HG02642 (cell line): ENCODE results near the gene KLK2.

Source experiments
- ATAC-seq: cut with Tn5 transposase; IDR thresholded peaks from one replicate; pipeline ENCODE4 v1.9.1; 2021; ENCODE audit warnings: mild to moderate bottlenecking; ENCODE audit not compliant: unreplicated experiment, poor library complexity

The KLK2 gene

DNA sequence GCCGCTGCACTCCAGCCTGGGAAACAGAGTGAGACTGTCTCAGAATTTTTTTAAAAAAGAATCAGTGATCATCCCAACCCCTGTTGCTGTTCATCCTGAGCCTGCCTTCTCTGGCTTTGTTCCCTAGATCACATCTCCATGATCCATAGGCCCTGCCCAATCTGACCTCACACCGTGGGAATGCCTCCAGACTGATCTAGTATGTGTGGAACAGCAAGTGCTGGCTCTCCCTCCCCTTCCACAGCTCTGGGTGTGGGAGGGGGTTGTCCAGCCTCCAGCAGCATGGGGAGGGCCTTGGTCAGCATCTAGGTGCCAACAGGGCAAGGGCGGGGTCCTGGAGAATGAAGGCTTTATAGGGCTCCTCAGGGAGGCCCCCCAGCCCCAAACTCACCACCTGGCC lies at the start of gene KLK2:
Gene KLK2 (plus strand): TSS at position 384 of the 400 bp plus-strand sequence. CDS start 35 bp downstream, outside the sequence.
- no peak for ATAC-seq

DNA sequence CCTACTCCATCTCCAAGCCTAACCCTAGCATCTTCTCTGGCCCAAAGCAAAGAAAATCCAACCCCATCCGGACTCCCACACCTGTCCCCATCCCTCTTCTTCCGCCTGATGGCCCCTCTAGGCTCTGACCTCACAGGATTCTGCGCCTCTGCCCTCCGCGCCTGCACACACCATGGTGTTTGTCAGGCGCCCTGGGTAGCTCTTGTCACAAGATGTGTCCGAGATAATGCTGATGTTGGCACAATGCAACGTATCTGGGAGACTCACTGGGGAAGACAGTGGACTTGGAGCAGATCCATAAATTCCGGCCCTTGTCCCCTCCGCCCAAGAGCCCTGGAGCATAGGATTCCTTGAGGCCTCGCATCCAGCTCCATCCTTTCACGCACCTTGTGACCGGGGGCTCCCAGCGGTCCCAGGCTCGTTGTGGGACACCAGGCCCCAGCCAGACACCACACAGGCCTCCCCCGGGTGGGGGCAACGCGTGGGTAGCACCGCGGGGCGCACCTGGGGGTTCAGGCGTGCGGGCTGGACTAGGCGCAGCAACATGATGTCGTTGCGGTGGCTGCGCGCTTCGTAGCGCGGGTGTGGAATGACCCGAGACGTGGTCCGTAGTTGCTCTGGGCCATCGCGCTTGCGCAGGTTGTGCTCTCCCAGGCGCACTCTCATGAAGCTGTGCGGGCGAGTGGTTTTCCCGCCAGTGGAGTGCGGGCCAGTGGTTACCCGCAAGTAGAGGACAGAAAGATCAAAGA lies 46.6 kb upstream of the KLK2 start:
- no peak for ATAC-seq

GRCh38 chr19:50827476-50827875 lies 45.8 kb upstream of the KLK2 start:
- ATAC-seq = no peak

DNA sequence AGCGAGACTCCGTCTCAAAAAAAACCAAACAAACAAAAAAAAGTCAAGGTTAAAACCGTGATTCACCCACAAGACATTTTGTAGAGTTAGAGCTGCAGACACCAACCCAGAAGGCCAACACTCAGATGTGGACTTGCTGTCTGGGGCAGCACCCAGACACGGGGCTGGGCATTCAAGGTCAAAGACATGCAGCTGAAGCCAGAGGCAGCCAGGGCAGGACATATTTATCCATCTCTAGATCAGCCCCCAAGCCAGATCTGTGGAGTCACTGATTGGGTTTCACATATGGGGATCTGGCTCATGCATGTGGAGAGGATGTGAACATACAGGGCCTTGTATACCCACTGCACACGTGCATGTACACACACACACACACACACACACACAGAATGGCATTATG lies 43.4 kb upstream of the KLK2 start:
- no peak for ATAC-seq

DNA sequence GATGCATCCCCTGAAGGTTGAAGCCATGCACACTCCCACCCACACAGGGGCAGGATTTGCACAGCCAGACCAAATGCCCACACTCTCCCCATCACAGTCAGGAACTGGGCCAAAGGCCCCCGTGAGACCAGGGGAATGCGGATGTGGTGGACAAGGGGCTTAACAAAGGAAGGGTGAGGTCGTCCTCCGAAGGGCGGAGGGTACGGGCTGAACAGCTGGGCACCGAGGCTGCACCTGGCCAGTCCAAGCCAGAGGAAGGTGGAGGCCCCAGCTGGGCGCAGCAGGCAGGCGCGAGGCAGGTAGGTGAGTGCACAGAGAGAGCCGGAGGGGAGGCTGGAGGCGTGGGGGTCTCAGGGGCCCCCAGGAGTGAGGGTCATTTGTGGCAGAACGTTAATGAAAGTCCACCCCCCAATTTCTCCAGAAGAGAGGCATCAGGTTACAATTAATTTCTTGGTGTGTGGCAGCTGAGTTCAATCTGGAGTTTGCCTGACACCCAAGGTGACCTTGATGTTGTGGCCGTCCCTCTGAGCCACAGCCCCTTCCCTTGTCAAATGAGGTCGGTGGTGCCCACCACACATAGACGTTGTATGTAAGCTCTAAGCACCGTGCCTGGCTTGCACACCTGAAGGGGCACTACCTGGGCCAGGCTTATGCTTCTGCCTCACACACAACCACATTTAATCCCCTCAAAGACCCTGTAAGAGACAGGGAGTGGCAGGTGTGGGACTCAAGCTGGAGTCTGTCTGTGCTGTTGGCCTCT lies 42.8 kb upstream of the KLK2 start:
- ATAC-seq = no peak

GRCh38 chr19:50831026-50831396 lies 42.2 kb upstream of the KLK2 start:
- no peak for ATAC-seq

- ATAC-seq = no peak
These were observed 40.6 kb upstream of the KLK2 start for GRCh38 chr19:50832666-50833065.

DNA sequence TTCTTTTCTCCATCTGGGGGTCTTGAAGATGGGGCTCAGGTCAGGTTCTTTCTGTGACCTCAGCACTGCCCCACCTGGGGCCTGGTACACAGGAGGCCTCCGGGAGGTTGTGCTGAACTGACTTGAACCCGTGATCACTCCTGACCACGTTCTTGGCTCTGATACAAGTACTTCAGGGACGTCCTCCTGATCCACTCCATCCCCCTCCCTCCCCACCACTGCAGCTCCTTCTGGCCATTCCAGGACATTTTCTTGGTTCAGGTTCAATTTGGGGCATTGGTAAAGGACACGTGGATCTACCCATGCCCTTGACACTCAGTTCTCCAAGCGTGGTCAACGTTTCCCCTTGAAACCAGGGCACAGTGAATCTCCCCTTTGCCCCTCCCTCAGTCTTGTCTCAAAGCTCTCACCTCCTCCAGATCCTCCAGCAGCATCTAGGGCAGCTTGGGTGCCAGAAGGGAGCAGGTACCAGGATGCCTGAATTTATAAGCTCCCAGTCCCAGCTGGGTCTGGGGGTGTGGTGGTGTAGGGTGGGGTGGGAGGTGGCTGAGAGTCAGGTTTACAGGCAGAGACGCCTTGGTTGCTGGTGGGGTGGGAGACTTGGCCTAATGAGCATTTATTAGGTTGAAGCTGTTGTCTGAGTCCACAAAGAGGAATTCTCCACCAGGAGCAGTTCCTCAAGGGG lies 40.0 kb upstream of the KLK2 start, which contains the start of gene KLK15:
Gene KLK15 (minus strand): TSS at position 458 of the 685 bp plus-strand sequence. CDS start 2,082 bp downstream, outside the sequence.
- no peak for ATAC-seq

GRCh38 chr19:50833802-50834167 lies 39.5 kb upstream of the KLK2 start:
- ATAC-seq = no peak

- peak; percentile 10 for ATAC-seq
These were observed 38.0 kb upstream of the KLK2 start for GRCh38 chr19:50835103-50835784.

DNA sequence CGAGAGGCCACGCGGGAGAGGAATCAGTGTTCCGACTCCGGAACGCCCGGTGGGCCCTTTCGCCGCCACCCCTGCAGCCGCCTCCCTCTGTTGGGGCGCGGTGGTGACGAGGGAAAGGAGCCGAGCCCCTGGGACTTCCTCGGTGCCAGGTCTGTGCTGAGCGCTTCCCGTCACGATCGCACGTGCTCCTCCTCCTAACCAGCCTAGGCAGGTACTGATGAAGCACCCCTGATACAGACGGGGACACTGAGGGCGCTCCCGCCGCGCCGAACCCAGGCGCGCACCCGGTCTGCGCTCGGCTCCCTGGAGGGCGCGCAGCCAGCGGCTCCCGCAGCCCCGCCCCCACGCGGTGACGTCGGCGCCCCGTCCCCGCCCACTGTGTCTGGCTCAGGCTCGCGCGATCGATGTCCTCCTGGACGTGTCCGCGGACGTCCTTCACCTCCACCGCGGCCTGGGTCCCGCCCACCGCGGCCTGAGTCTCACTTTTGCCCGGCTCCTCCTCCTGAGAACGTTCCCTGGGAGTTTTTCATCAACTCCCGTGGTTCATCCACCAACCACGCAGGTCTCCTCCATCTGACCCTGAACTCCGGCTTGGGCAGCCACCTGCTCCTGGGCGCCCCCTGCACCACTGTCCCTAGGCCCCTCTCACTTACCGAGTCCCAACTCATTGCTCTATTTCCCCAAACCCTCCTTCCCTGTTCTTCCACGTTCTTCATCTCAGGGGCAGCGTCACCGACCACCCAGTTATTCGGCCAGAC lies 37.3 kb upstream of the KLK2 start:
- peak; percentile 82 for ATAC-seq

GRCh38 chr19:50836543-50837195 lies 36.6 kb upstream of the KLK2 start:
- no peak for ATAC-seq

DNA sequence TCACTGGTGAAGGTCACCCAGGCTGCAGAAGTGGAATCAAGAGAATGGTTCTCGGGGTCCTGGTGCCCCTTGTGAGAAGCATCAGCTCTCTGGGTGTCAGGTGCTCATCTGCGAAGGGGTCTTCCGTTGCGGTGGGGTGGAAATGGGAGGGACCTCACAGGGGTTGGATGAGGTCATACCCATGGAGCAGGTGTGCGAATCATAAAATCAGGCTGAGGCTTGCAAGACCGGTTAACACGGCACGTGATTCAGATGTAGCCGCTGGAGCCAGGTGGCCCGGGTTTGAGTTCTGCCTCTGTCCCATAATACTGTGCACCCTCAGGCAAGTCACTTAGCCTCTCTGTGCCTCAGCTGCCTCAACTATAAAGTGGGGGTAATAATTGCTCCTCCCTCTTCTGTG lies 35.9 kb upstream of the KLK2 start:
- ATAC-seq = no peak

DNA sequence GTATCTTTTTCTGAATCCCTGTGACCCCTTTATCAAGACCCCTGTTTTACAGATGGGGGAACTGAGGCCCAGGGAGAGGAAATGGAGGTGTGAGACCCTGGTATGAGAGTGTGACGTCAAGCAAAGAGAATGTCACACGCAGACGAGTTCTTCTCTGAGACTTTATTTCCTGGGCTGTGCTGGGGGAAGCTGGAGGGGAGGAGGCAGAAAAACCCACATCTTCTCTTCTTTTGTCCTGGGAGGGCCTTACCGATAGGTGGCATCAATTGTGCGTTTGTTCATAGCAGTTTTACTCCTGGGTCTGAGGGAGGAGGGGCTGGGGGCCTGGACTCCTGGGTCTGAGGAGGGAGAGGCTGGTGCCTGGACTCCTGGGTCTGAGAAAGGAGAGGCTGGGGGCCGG lies 35.0 kb upstream of the KLK2 start:
- ATAC-seq = no peak

GRCh38 chr19:50839712-50840655 lies 33.3 kb upstream of the KLK2 start:
- no peak for ATAC-seq

GRCh38 chr19:50842130-50842529 lies 31.1 kb upstream of the KLK2 start:
- no peak for ATAC-seq

GRCh38 chr19:50843205-50843604 lies 30.0 kb upstream of the KLK2 start:
- no peak for ATAC-seq

GRCh38 chr19:50843701-50844221 lies 29.5 kb upstream of the KLK2 start:
- ATAC-seq = no peak
